ENCODE results near the gene RNASE13. TPM values are rescaled to one million over a fixed set of nuclear protein-coding genes. Genes with fewer than 3 reads are reported as not detected.

Gene RNASE13
- total RNA-seq, 1 experiment from 2014 or later = not detected

DNA sequence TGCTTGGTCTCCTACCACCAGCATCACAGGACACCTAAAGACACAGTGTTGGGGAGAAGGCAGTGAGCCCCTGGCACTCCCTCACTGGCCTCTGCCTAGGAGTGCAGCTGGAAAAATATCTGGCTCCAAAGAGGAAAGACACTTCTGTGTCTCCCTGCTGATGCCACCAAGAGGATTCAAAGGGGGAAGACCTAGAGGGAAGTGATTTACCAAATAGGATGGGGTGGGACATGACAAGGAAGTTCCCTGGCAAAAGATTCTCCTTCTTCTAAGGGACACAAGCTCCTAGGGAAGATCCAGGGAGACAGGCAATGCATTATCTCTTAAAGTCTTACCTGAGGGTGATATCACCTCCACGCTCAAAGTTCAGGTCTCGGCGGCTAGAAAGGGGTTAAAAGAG lies 15.8 kb downstream of the RNASE13 start:
- Histone ChIP-seq H3K23me2 (ENCODE audit: insufficient read length, low read depth, low read length, poor library complexity, severe bottlenecking) (no peaks in the 10 kb centered on the region), H3K79me2 (ENCODE audit: insufficient read depth, low read length) (no peaks in the 10 kb centered on the region), H3K9me3 (ENCODE audit: control insufficient read depth, low read depth, low read length) (no peaks in the 10 kb centered on the region), H2BK20ac (ENCODE audit: low read depth, low read length, poor library complexity, severe bottlenecking) (no peak overlapping the region), H2AK5ac (ENCODE audit: insufficient read length, low read length) (no peak overlapping the region), H3K23ac (ENCODE audit: insufficient read length, low read depth, low read length) (no peak overlapping the region), H4K20me1 (ENCODE audit: control insufficient read depth, insufficient read depth, insufficient read length) (no peaks in the 10 kb centered on the region), H2BK15ac (ENCODE audit: low read depth, low read length) (no peak overlapping the region), H3K4me1 (ENCODE audit: insufficient read depth, low read length) (no peaks in the 10 kb centered on the region; the same call in 1 of the 2 replicates), H3K18ac (ENCODE audit: insufficient read length, low read depth, low read length) (no peak overlapping the region), H2BK12ac (ENCODE audit: insufficient read length, low read depth, low read length) (no peak overlapping the region), H3T11ph (ENCODE audit: low read length) (no peak overlapping the region), H3K4ac (ENCODE audit: low read depth, low read length) (no peak overlapping the region), H4K5ac (ENCODE audit: insufficient read length, low read depth, low read length) (no peak overlapping the region), H3K4me2 (ENCODE audit: insufficient read depth, insufficient read length, low read length) (no peak overlapping the region), H2BK5ac (ENCODE audit: insufficient read length, low read length) (no peak overlapping the region), H2AFZ (ENCODE audit: low read length) (no peak overlapping the region), H3K56ac (ENCODE audit: insufficient read length, low read depth, low read length) (no peak overlapping the region), H3K27ac (ENCODE audit: insufficient read length, low read depth, low read length) (no peak overlapping the region), H4K8ac (replicated peaks; ENCODE audit: insufficient read length, low read depth, low read length) (no peak overlapping the region), H2BK120ac (ENCODE audit: low read depth, low read length, poor library complexity, severe bottlenecking) (no peak overlapping the region), H3K9ac (ENCODE audit: extremely low read depth, insufficient read length, low read length) (no peak overlapping the region), H3K27me3 (ENCODE audit: insufficient read depth, low read length) (peaks cover 2% of the 10 kb centered on the region; the same call in 1 of the 2 replicates), H3K14ac (ENCODE audit: insufficient read depth, low read length) (no peak overlapping the region), H3K79me1 (ENCODE audit: insufficient read depth, low read depth, low read length, poor library complexity, severe bottlenecking) (no peaks in the 10 kb centered on the region), H4K91ac (ENCODE audit: insufficient read length, low read depth, low read length) (no peak overlapping the region)
- Mint-ChIP-seq H3K36me3 (ENCODE audit: insufficient read depth in 1 of 3, low read depth in 3 of 3) (peaks cover 6 to 21% (median 8%) of the 10 kb centered on the region in 3 experiments; a peak in 4 of 7 replicates), H3K9me3 (no peaks in the 10 kb centered on the region), H3K4me3 (no peak overlapping the region), H3K27me3 (ENCODE audit: low read depth) (peaks cover 25% of the 10 kb centered on the region), H3K4me1 (peaks cover 26% of the 10 kb centered on the region in 2 experiments), H3K27ac (no peak overlapping the region)
- WGBS (ENCODE audit: extremely low coverage, insufficient read length, low lambda C conversion rate) = no CpG with 5 or more reads among the region's 3 CpGs
- DNase-seq = no peak
- TF ChIP-seq, protein P1, sequence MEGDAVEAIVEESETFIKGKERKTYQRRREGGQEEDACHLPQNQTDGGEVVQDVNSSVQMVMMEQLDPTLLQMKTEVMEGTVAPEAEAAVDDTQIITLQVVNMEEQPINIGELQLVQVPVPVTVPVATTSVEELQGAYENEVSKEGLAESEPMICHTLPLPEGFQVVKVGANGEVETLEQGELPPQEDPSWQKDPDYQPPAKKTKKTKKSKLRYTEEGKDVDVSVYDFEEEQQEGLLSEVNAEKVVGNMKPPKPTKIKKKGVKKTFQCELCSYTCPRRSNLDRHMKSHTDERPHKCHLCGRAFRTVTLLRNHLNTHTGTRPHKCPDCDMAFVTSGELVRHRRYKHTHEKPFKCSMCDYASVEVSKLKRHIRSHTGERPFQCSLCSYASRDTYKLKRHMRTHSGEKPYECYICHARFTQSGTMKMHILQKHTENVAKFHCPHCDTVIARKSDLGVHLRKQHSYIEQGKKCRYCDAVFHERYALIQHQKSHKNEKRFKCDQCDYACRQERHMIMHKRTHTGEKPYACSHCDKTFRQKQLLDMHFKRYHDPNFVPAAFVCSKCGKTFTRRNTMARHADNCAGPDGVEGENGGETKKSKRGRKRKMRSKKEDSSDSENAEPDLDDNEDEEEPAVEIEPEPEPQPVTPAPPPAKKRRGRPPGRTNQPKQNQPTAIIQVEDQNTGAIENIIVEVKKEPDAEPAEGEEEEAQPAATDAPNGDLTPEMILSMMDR (conservative IDR thresholded peaks at IDR 0.05) = no peak
